SK-N-SH (cell line): ENCODE data around the gene PFDN1. TPM values are rescaled to one million over a fixed set of nuclear protein-coding genes. Genes with fewer than 3 reads are reported as not detected.

Source experiments
- CTCF ChIA-PET: fragments of 300-600, 350-600 bp; formaldehyde crosslinking; extraction: SDS; loops from one replicate; lab custom pipeline; 2021; lab: Yijun Ruan, JAX
- POLR2A ChIA-PET: fragments of 350-600 bp; sonication (Branson Sonifier 250); formaldehyde crosslinking; extraction: SDS; loops from one replicate; lab custom pipeline; 2020; ENCODE audit warnings: antibody characterized with exemption, inconsistent platforms; lab: Yijun Ruan, JAX
- DNase-seq: peaks from one replicate; pipeline ENCODE4 v3.0.0; 2012
- H2AFZ ChIP-seq: fragments of 200-600 bp; sonication (generic); 2 replicates; pipeline ENCODE4 v1.8.1; 2016; ENCODE audit warnings: antibody characterized with exemption, mild to moderate bottlenecking, low read depth
- H3F3A ChIP-seq: fragments of 200-600 bp; sonication (generic); replicated peaks from 2 replicates; pipeline ENCODE3; 2016; ENCODE audit warnings: antibody characterized with exemption, mild to moderate bottlenecking; ENCODE audit not compliant: insufficient read depth
- H3K27ac ChIP-seq, 2 experiments: fragments of 200-500 bp in 1 of 2; fragments of 200-600 bp in 1 of 2; sonication (Bioruptor generic) in 1 of 2; sonication (generic), shearing (Covaris generic) in 1 of 2; 2 replicates each; pipeline versions ENCODE4 v1.5.1 to v1.6.1; 2014 to 2016; ENCODE audit warnings: low read depth in 2 of 2, inconsistent platforms in 1 of 2, low read length in 1 of 2, mild to moderate bottlenecking in 1 of 2, mixed read lengths in 1 of 2
- H3K27me3 ChIP-seq: fragments of 200-600 bp; sonication (generic), shearing (Covaris generic); 2 replicates; pipeline ENCODE4 v1.6.1; 2016; ENCODE audit warnings: mixed run types; ENCODE audit not compliant: insufficient read depth
- H3K36me3 ChIP-seq, 2 experiments: fragments of 200-500 bp in 1 of 2; fragments of 200-600 bp in 1 of 2; sonication (Bioruptor generic) in 1 of 2; sonication (generic) in 1 of 2; replicated peaks in 1 of 2; 2 replicates each; pipeline versions ENCODE3 to v1.5.1; 2014 to 2016; ENCODE audit warnings: low read length in 1 of 2, mild to moderate bottlenecking in 1 of 2; ENCODE audit not compliant: insufficient read depth in 2 of 2, control insufficient read depth in 1 of 2
- H3K4me1 ChIP-seq, 2 experiments: fragments of 200-500 bp in 1 of 2; fragments of 200-600 bp in 1 of 2; sonication (Bioruptor generic) in 1 of 2; sonication (generic), shearing (Covaris generic) in 1 of 2; 2 replicates each; pipeline versions ENCODE4 v1.5.1 to v1.6.1; 2014 to 2016; ENCODE audit warnings: low read depth in 1 of 2, low read length in 1 of 2, mixed run types in 1 of 2; ENCODE audit not compliant: insufficient read depth in 2 of 2, control insufficient read depth in 1 of 2
- H3K4me2 ChIP-seq: fragments of 200-600 bp; sonication (generic), shearing (Covaris generic); 2 replicates; pipeline ENCODE4 v1.6.1; 2017; ENCODE audit warnings: mixed run types
- H3K4me3 ChIP-seq, 2 experiments: fragments of 200-500 bp in 1 of 2; fragments of 200-600 bp in 1 of 2; sonication (Bioruptor generic) in 1 of 2; sonication (generic), shearing (Covaris generic) in 1 of 2; 2 replicates each; pipeline versions ENCODE4 v1.5.1 to v1.8.1; 2014 to 2016; ENCODE audit warnings: low read depth in 2 of 2, inconsistent platforms in 1 of 2, low read length in 1 of 2, mild to moderate bottlenecking in 1 of 2, mixed read lengths in 1 of 2, moderate library complexity in 1 of 2
- H3K79me2 ChIP-seq: fragments of 200-600 bp; sonication (generic); 2 replicates; pipeline ENCODE4 v1.8.1; 2017; ENCODE audit warnings: mild to moderate bottlenecking; ENCODE audit not compliant: insufficient read depth
- H3K9ac ChIP-seq: fragments of 200-600 bp; sonication (generic); 2 replicates; pipeline ENCODE4 v1.6.1; 2017; ENCODE audit warnings: mixed run types
- H3K9me2 ChIP-seq: fragments of 200-600 bp; sonication (generic); 2 replicates; pipeline ENCODE4 v1.6.1; 2017; ENCODE audit warnings: mixed run types
- H3K9me3 ChIP-seq: fragments of 200-600 bp; sonication (generic); 2 replicates; pipeline ENCODE4 v1.6.1; 2017; ENCODE audit warnings: mixed run types, mild to moderate bottlenecking, moderate library complexity
- H4K20me1 ChIP-seq: fragments of 200-600 bp; sonication (generic); 2 replicates; pipeline ENCODE4 v1.6.1; 2017; ENCODE audit warnings: mild to moderate bottlenecking, mixed run types; ENCODE audit not compliant: insufficient read depth
- CHD2 ChIP-seq: fragments of 150-350 bp; IDR thresholded peaks from 2 replicates; pipeline ENCODE4 v1.6.1; 2018; ENCODE audit warnings: low read length; ENCODE audit not compliant: partially characterized antibody
- CTCF ChIP-seq: fragments of 200-600 bp; sonication (generic); IDR thresholded peaks from 2 replicates; pipeline ENCODE4 v1.6.1; 2017; ENCODE audit warnings: antibody characterized with exemption, mild to moderate bottlenecking, moderate library complexity
- EP300 ChIP-seq, 2 experiments: IDR thresholded peaks; 2 replicates each; pipeline versions ENCODE4 v1.4.0 to v1.6.1; 2012; ENCODE audit warnings: borderline replicate concordance in 1 of 2, low read depth in 1 of 2, low read length in 1 of 2
- FOXJ3 ChIP-seq: sonication (generic); formaldehyde crosslinking; IDR thresholded peaks from 2 replicates; pipeline ENCODE4 v1.5.1; 2020; ENCODE audit warnings: mild to moderate bottlenecking, missing genetic modification reagents
- FOXM1 ChIP-seq: IDR thresholded peaks from 2 replicates; pipeline ENCODE4 v1.4.0; 2012; ENCODE audit warnings: low read depth, mild to moderate bottlenecking
- GABPA ChIP-seq: IDR thresholded peaks from 2 replicates; pipeline ENCODE4 v1.4.0; 2012; ENCODE audit warnings: low read depth, mild to moderate bottlenecking
- MXI1 ChIP-seq: IDR thresholded peaks from 2 replicates; pipeline ENCODE4 v1.6.1; 2012; ENCODE audit warnings: mild to moderate bottlenecking, low read depth, low read length, improper control_type of control experiment
- NFIC ChIP-seq: IDR thresholded peaks from 2 replicates; pipeline ENCODE4 v1.4.0; 2012; ENCODE audit warnings: borderline replicate concordance
- RXRA ChIP-seq: IDR thresholded peaks from 2 replicates; pipeline ENCODE4 v1.4.0; 2012; ENCODE audit warnings: low read depth, mild to moderate bottlenecking, borderline replicate concordance
- SIN3A ChIP-seq: IDR thresholded peaks from 2 replicates; pipeline ENCODE4 v1.6.1; 2012; ENCODE audit warnings: low read depth, mild to moderate bottlenecking, low read length, moderate library complexity, borderline replicate concordance
- TCF12 ChIP-seq: IDR thresholded peaks from 2 replicates; pipeline ENCODE4 v1.4.0; 2012
- USF2 ChIP-seq: fragments of 150-350 bp; IDR thresholded peaks from 2 replicates; pipeline ENCODE4 v1.6.1; 2017; ENCODE audit warnings: antibody characterized with exemption, low read length, low read depth, borderline replicate concordance
- YY1 ChIP-seq: IDR thresholded peaks from 2 replicates; pipeline ENCODE4 v1.4.0; 2012; ENCODE audit warnings: low read depth, mild to moderate bottlenecking
- WGBS: methylation state at CpG from one replicate; pipeline ENCODE4 v1.1.6; 2017; ENCODE audit warnings: low lambda C conversion rate; 5-methylcytosine and 5-hydroxymethylcytosine counted together
- polyA plus RNA-seq, 3 experiments: library from polyadenylated mRNA; depleted of rRNA; stranded (reverse); fragments of >200 nt; gene quantifications; 2 replicates each; pipeline ENCODE4 v1.2.3, GENCODE V29; 2012
- TF ChIP-seq, protein P1 (sequence below): IDR thresholded peaks from 2 replicates; pipeline ENCODE4; 2012
- TF ChIP-seq, protein P2 (sequence below): IDR thresholded peaks from 2 replicates; pipeline ENCODE4 v1.4.0; 2012; ENCODE audit warnings: low read depth, borderline replicate concordance

The PFDN1 gene
- polyA plus RNA-seq, 1 of the 3 experiments (the other 2 are of a cell fraction) = 55.2 TPM

- no peak for TF ChIP-seq GABPA
- peak; percentile 35; the same call in 1 of the 2 replicates for TF ChIP-seq NFIC
- TF ChIP-seq EP300 (IDR thresholded peaks at IDR 0.05; ENCODE audit: borderline replicate concordance in 1 of 2, low read depth in 1 of 2, low read length in 1 of 2) = peak in 1 of 2 experiments; percentile 26; a peak in 1 of 4 replicates
- TF ChIP-seq MXI1 = peak; percentile 40; the same call in 1 of the 2 replicates
- TF ChIP-seq FOXJ3 (CRISPR knock-in tag) = no peak
- TF ChIP-seq, protein P1, sequence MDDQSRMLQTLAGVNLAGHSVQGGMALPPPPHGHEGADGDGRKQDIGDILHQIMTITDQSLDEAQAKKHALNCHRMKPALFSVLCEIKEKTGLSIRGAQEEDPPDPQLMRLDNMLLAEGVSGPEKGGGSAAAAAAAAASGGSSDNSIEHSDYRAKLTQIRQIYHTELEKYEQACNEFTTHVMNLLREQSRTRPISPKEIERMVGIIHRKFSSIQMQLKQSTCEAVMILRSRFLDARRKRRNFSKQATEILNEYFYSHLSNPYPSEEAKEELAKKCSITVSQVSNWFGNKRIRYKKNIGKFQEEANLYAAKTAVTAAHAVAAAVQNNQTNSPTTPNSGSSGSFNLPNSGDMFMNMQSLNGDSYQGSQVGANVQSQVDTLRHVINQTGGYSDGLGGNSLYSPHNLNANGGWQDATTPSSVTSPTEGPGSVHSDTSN = no peak
- TF ChIP-seq USF2 = no peak
- no peak for TF ChIP-seq CTCF
- TF ChIP-seq, protein P2, sequence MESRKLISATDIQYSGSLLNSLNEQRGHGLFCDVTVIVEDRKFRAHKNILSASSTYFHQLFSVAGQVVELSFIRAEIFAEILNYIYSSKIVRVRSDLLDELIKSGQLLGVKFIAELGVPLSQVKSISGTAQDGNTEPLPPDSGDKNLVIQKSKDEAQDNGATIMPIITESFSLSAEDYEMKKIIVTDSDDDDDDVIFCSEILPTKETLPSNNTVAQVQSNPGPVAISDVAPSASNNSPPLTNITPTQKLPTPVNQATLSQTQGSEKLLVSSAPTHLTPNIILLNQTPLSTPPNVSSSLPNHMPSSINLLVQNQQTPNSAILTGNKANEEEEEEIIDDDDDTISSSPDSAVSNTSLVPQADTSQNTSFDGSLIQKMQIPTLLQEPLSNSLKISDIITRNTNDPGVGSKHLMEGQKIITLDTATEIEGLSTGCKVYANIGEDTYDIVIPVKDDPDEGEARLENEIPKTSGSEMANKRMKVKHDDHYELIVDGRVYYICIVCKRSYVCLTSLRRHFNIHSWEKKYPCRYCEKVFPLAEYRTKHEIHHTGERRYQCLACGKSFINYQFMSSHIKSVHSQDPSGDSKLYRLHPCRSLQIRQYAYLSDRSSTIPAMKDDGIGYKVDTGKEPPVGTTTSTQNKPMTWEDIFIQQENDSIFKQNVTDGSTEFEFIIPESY = no peak
- no peak for TF ChIP-seq CHD2
- TF ChIP-seq RXRA = no peak
- peak; percentile 19; the same call in 1 of the 2 replicates for TF ChIP-seq YY1
- TF ChIP-seq, all 33 proteins: peak for 12
Observed at GRCh38 chr5:140246378-140247122, 56.4 kb downstream of the PFDN1 start (continued).

GRCh38 chr5:140245926-140246325 lies 57.0 kb downstream of the PFDN1 start:
- peaks cover 42% of the 10 kb centered on the region; the same call in 1 of the 2 replicates for H3K79me2 ChIP-seq
- peak overlapping the region; percentile 68 for H3K4me2 ChIP-seq
- peaks cover 40 to 45% of the 10 kb centered on the region in 2 experiments for H3K4me1 ChIP-seq
- no peak for DNase-seq
- ChIA-PET CTCF (interaction anchor here (1.0 to 10.2 kb wide), 6 partner anchors 10 to 474 kb away, joined by 3 to 418 read pairs (median 3); partner anchors contain the start of genes HBEGF and SLC4A9), POLR2A (interaction anchor here (2.4 kb wide), 1 partner anchor 100 kb away, joined by 8 read pairs; the partner anchor contains the start of gene HBEGF)
- H3K27ac ChIP-seq = peak overlapping the region; percentile 62 to 94
- 99% methylated on average over 7 of the region's 7 CpGs for WGBS
- H3K9me3 ChIP-seq = no peaks in the 10 kb centered on the region
- peaks cover 52% of the 10 kb centered on the region for H3F3A ChIP-seq
- peak overlapping the region; percentile 49; the same call in 1 of the 2 replicates for H3K9ac ChIP-seq
- H2AFZ ChIP-seq = no peak overlapping the region
- H3K4me3 ChIP-seq = no peak overlapping the region
- H3K36me3 ChIP-seq = peaks cover 11 to 18% of the 10 kb centered on the region in 2 experiments
- no peaks in the 10 kb centered on the region for H4K20me1 ChIP-seq
- H3K9me2 ChIP-seq = no peaks in the 10 kb centered on the region
- no peaks in the 10 kb centered on the region for H3K27me3 ChIP-seq
- TF ChIP-seq, protein P2 = no peak
- TF ChIP-seq CHD2 = no peak
- TF ChIP-seq CTCF = no peak
- no peak for TF ChIP-seq SIN3A
- TF ChIP-seq MXI1 = no peak
- no peak for TF ChIP-seq TCF12
- TF ChIP-seq FOXM1 = no peak
- no peak for TF ChIP-seq USF2
